Activated CD8-positive, alpha-beta memory T cell treated with anti-CD3 and anti-CD28 coated beads, Interleukin-2, amount 50 U/mL, for 24 hours (primary cell): Measurements from ENCODE around the gene ALS2CL.

Experiments
- DNase-seq: peaks from one replicate; pipeline ENCODE4 v3.0.0-alpha.2; 2020; ENCODE audit errors: extremely low read depth

Gene ALS2CL

GRCh38 chr3:46664971-46665762, 28.3 kb downstream of the ALS2CL start:
- DNase-seq = no peak

DNA sequence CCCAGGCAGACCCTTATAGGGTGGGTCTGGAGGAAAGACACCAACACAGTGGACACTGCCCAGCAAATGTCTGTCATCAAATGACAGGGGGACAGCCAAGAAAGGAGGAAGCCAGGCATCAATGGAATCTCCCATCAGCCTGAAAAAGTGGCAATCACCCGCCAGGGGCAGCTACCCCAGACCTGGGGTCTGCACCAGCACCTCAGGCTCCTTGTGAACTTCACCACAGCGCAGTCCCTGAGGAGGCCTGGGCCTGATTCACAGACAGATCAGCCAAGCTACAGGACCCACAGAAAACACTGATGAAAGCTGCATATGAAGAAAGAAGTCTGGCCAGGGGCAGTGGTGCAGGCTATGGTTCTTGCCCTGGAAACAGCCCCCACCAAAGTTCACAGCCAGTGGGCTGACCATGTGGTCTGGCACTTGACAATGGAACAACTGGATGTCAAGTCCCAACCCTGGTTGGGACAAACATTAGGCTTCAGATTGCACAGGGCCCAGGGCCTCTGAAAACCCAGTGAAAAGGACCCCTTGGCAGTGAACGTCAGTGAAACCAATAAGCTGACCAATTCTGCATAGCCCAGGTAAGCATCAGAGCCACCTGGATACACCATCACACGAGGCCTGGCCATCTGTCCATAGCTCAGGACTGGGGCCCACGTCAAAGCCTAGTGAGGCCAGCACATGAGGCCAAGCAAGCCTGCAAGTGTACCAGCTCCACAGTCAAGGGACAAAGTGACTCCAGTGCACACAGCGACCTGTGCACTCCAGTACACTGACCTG, 29.1 kb downstream of the ALS2CL start:
- DNase-seq = no peak

GRCh38 chr3:46663591-46664135, 29.8 kb downstream of the ALS2CL start:
- no peak for DNase-seq

- DNase-seq = no peak
These were observed 30.5 kb downstream of the ALS2CL start for GRCh38 chr3:46662771-46663551.

DNA sequence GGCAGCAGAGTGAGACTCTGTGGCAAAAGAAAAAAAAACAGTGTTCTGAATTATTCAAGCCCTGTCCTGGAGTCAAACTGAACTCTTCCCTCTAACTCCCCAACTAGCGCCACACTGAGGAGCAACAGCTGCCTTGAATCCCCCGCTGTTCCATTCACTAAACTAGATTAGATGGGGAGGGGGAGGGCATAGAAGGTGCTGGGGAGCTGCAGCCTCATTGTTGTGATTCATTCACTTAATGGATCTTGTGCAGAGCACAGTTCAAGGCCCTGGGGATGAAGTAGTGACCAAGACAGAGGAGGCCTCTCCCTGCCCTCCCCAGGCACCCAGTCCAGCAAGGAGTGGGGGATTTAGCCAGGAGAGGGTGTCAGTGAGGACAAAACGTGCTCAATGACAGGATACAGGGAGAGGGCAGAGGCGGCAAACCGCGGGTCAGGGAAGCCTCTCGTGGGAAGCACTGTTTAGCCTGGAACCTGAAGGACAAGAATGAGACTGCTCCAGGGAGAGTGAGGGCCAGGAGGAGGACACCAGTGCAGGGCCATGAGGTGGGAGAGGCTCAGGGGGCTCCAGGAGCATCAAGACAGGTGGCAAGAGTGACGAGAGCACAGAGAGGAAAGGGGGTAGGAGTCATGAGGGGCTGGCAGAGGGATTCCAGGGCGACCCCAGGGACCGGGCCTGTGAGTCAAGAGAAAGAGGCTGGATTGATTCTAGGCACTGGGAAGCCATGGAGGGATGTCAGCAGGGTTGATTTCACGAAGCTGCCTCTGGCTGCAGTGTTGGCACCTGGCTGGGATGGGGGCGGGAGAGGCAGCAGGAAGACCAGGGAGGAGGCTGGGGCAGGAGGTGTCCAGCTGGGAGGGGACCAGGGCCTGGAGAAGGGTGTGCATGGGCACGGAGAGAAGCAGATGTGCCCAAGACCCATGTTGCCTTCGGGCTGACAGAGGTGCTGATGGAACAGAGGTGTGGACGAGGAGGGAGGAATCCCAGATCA, 31.4 kb downstream of the ALS2CL start:
- DNase-seq = no peak

- no peak for DNase-seq
These were observed 32.6 kb downstream of the ALS2CL start for GRCh38 chr3:46660543-46661523.

- DNase-seq = no peak
These were observed 33.5 kb downstream of the ALS2CL start for GRCh38 chr3:46660003-46660402.

- no peak for DNase-seq
These were observed 34.2 kb downstream of the ALS2CL start for GRCh38 chr3:46659285-46659684.

GRCh38 chr3:46656778-46657556, 36.5 kb downstream of the ALS2CL start:
- DNase-seq = no peak

GRCh38 chr3:46655271-46655670, 38.2 kb downstream of the ALS2CL start:
- DNase-seq = no peak

- no peak for DNase-seq
These were observed 42.4 kb downstream of the ALS2CL start for GRCh38 chr3:46651084-46651483.

- no peak for DNase-seq
These were observed 44.0 kb downstream of the ALS2CL start for GRCh38 chr3:46649436-46649835.

DNA sequence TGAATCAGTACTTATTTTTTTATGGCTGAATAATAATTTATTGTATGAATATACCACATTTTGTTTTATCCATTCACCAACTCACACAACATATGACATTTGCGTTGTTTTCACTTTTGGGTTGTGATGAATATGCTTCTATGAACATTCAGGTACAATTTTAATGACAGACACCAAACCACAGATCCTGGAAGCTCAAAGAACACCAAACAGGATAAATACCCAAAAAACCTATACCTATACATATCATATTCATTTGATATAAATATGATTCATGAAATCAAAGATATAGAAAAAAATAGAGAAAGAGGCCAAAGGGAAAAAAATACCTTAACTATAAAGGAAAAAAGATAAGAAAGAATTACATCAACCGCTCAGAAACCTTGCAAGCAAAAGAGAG, 45.4 kb downstream of the ALS2CL start:
- DNase-seq = no peak

- no peak for DNase-seq
These were observed 46.8 kb downstream of the ALS2CL start for GRCh38 chr3:46646700-46647099.

- no peak for DNase-seq
These were observed 49.8 kb downstream of the ALS2CL start for GRCh38 chr3:46643701-46644100.

GRCh38 chr3:46642971-46643370, 50.5 kb downstream of the ALS2CL start:
- no peak for DNase-seq

GRCh38 chr3:46640927-46641326, 52.6 kb downstream of the ALS2CL start:
- no peak for DNase-seq

DNA sequence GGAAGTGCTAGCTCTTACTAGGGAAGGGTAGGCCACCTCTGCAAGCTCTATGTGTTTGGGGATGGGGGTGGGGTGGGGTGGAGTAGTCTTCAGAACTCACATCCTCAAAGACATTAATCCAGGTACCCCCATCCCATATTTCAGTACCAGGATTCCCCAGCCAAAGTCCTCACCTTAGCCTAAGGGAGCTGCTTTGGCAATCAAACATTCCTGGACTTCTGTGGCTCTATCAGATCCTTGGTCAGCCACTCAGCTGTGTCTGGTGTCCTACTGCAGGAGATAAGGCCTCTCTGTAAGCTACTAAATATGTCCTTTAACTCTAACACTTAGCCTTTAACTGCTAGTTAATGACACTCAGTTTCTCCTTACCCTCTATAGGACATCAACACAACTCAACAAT, 54.3 kb downstream of the ALS2CL start:
- no peak for DNase-seq

- DNase-seq = no peak
These were observed 58.6 kb downstream of the ALS2CL start for GRCh38 chr3:46634856-46635255.
